B cell (primary cell): ENCODE measurements around the gene TRHDE.

Experiments used
- EZH2 ChIP-seq: IDR thresholded peaks from 2 replicates; pipeline ENCODE4 v1.6.1; 2012; ENCODE audit warnings: borderline replicate concordance, low read depth, mild to moderate bottlenecking, moderate library complexity, low read length; ENCODE audit not compliant: insufficient read depth, poor library complexity, severe bottlenecking
- TF ChIP-seq, protein P1 (sequence below): fragments of 200-600 bp; IDR thresholded peaks from one replicate; pipeline ENCODE4 v1.8.0; 2022; ENCODE audit warnings: antibody characterized with exemption, mild to moderate bottlenecking

DNA sequence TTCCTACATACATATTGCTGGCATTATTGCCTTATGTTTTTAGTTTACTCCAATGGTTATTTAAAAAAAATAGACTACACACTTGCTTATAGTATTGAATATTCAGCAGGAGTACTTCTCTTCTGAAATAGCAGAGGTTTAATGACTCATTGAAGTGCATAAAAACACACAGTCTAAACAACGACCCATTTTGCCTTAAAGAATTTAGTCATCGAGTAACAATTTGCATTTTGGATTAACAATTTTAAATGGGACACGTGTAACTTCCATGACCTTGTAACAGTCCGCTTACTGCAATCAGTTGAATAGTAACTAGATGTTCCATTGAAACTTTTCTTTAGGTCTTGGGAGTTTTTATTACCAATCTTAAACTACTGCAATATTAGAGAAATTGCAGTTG lies 9.0 kb downstream of the TRHDE start:
- TF ChIP-seq, protein P1, sequence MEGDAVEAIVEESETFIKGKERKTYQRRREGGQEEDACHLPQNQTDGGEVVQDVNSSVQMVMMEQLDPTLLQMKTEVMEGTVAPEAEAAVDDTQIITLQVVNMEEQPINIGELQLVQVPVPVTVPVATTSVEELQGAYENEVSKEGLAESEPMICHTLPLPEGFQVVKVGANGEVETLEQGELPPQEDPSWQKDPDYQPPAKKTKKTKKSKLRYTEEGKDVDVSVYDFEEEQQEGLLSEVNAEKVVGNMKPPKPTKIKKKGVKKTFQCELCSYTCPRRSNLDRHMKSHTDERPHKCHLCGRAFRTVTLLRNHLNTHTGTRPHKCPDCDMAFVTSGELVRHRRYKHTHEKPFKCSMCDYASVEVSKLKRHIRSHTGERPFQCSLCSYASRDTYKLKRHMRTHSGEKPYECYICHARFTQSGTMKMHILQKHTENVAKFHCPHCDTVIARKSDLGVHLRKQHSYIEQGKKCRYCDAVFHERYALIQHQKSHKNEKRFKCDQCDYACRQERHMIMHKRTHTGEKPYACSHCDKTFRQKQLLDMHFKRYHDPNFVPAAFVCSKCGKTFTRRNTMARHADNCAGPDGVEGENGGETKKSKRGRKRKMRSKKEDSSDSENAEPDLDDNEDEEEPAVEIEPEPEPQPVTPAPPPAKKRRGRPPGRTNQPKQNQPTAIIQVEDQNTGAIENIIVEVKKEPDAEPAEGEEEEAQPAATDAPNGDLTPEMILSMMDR: no peak
- TF ChIP-seq EZH2: no peak
